GM23248 (cell line): ENCODE data around the gene STK24. TPM values are rescaled to one million over a fixed set of nuclear protein-coding genes. Genes with fewer than 3 reads are reported as not detected.
"Not testable (repeated sequence)": the region's sequence is repeated elsewhere in the genome, so short reads cannot be mapped to it uniquely, and the experiment has no call there.

Source experiments
- DNase-seq: peaks from one replicate; pipeline ENCODE4 v3.0.0-alpha.2; 2015
- H2AFZ ChIP-seq: fragments of 200-600 bp; sonication (generic); 2 replicates; pipeline ENCODE4 v1.6.1; 2016; ENCODE audit warnings: antibody characterized with exemption
- H3F3A ChIP-seq: fragments of 200-600 bp; sonication (generic); 2 replicates; pipeline ENCODE4 v1.6.1; 2016; ENCODE audit warnings: mild to moderate bottlenecking, antibody characterized with exemption, mixed run types; ENCODE audit not compliant: insufficient read depth
- H3K27ac ChIP-seq: fragments of 200-600 bp; sonication (generic); 2 replicates; pipeline ENCODE4 v1.5.1; 2016; ENCODE audit warnings: mild to moderate bottlenecking
- H3K27me3 ChIP-seq: fragments of 200-600 bp; sonication (generic); replicated peaks from 2 replicates; pipeline ENCODE4 v1.6.1; 2016; ENCODE audit warnings: mild to moderate bottlenecking; ENCODE audit not compliant: insufficient read depth
- H3K36me3 ChIP-seq: fragments of 200-600 bp; sonication (generic); 2 replicates; pipeline ENCODE4 v1.6.1; 2016; ENCODE audit warnings: low read depth, mild to moderate bottlenecking
- H3K4me1 ChIP-seq: fragments of 200-600 bp; sonication (generic); 2 replicates; pipeline ENCODE4 v1.6.1; 2016; ENCODE audit warnings: mild to moderate bottlenecking; ENCODE audit not compliant: insufficient read depth
- H3K4me2 ChIP-seq: fragments of 200-600 bp; sonication (generic); one replicate; pipeline ENCODE4 v1.6.1; 2016; ENCODE audit warnings: mild to moderate bottlenecking; ENCODE audit not compliant: unreplicated experiment
- H3K4me3 ChIP-seq: fragments of 200-600 bp; sonication (generic); 2 replicates; pipeline ENCODE4 v1.5.1; 2016; ENCODE audit warnings: mild to moderate bottlenecking
- H3K79me2 ChIP-seq: fragments of 200-600 bp; sonication (generic); 2 replicates; pipeline ENCODE4 v1.6.1; 2016; ENCODE audit warnings: mild to moderate bottlenecking; ENCODE audit not compliant: insufficient read depth
- H3K9ac ChIP-seq: fragments of 200-600 bp; sonication (generic); 2 replicates; pipeline ENCODE4 v1.6.1; 2016; ENCODE audit warnings: mild to moderate bottlenecking
- H3K9me2 ChIP-seq: fragments of 200-600 bp; sonication (generic); 2 replicates; pipeline ENCODE4 v1.6.1; 2016; ENCODE audit warnings: mixed run types, mild to moderate bottlenecking, moderate library complexity; ENCODE audit not compliant: insufficient read depth
- H3K9me3 ChIP-seq: fragments of 200-600 bp; sonication (generic); one replicate; pipeline ENCODE4 v1.6.1; 2017; ENCODE audit warnings: low read depth
- H4K20me1 ChIP-seq: fragments of 200-600 bp; sonication (generic); 2 replicates; pipeline ENCODE4 v1.6.0; 2016; ENCODE audit not compliant: insufficient read depth
- EZH2 ChIP-seq: fragments of 200-600 bp; sonication (generic); IDR thresholded peaks from 2 replicates; pipeline ENCODE4 v1.6.1; 2018; ENCODE audit warnings: antibody characterized with exemption, mild to moderate bottlenecking; ENCODE audit not compliant: insufficient read depth, poor library complexity, severe bottlenecking
- EZH2phosphoT487 ChIP-seq: fragments of 200-600 bp; sonication (generic); IDR thresholded peaks from 2 replicates; pipeline ENCODE4 v1.6.1; 2018; ENCODE audit warnings: antibody characterized with exemption, moderate library complexity, mild to moderate bottlenecking, low read depth; ENCODE audit not compliant: insufficient read depth
- WGBS, 2 experiments: methylation state at CpG; one replicate each; pipeline ENCODE4 v1.1.6; 2015 to 2017; ENCODE audit warnings: low lambda C conversion rate in 2 of 2, low coverage in 1 of 2; ENCODE audit errors: missing lambda C conversion rate in 2 of 2; 5-methylcytosine and 5-hydroxymethylcytosine counted together
- in situ Hi-C: fragments of 300-500 bp; cut with MboI; formaldehyde crosslinking; loops from 2 replicates; pipeline ENCODE4 v1.15.0; 2020
- polyA plus RNA-seq: library from polyadenylated mRNA; unstranded; fragments of >200 nt; fragmentation: Nextera tagmentation; extraction: Ambion mirVana; gene quantifications from 2 replicates; pipeline ENCODE4 v1.2.1, GENCODE V29; 2016
- total RNA-seq: library from RNA; depleted of rRNA; stranded (reverse); fragments of >200 nt; shearing (Covaris generic); gene quantifications from 2 replicates; pipeline ENCODE4 v1.2.3, GENCODE V29; 2014

Gene STK24
- total and polyA plus RNA-seq, 2 experiments from 2014 or later: 11.1 to 72.4 TPM

- no peak overlapping the region for H3K4me2 ChIP-seq
- H3K27ac ChIP-seq: no peak overlapping the region
- DNase-seq: no peak
- no peaks in the 10 kb centered on the region for H3K9me2 ChIP-seq
- H3K79me2 ChIP-seq: no peaks in the 10 kb centered on the region
- no peaks in the 10 kb centered on the region for H3K4me1 ChIP-seq
- no peaks in the 10 kb centered on the region for H4K20me1 ChIP-seq
- 95 to 96% methylated on average over 2 of the region's 2 CpGs for WGBS, 2 experiments
- no peaks in the 10 kb centered on the region for H3K9me3 ChIP-seq
- no peak overlapping the region for H3K4me3 ChIP-seq
- H2AFZ ChIP-seq: no peak overlapping the region
- no peak overlapping the region for H3K9ac ChIP-seq
- no peaks in the 10 kb centered on the region for H3K27me3 ChIP-seq
- in situ Hi-C loops: no loop called here
- no peak for TF ChIP-seq EZH2phosphoT487
- TF ChIP-seq EZH2: no peak
- H3F3A ChIP-seq: no peaks in the 10 kb centered on the region
- H3K36me3 ChIP-seq: no peaks in the 10 kb centered on the region
These were observed 14.9 kb upstream of the STK24 start for GRCh38 chr13:98591721-98592361.

DNA sequence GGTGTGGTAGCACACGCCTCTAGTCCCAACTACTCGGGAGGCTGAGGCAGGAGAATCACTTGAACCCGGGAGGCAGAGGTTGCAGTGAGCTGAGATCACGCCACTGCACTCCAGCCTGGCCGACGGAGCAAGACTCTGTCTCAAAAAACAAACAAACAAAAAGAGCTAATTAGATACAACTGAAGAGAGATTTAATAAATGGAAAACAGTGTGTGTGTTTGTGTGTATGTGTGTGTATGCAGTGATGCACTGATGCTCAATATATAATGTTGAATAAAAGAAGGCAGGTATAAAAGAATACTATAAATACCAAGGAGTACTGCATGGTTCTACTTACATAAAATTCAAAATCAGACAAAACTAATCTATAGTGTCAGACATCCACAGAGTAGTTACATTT lies 13.6 kb upstream of the STK24 start:
- H3K27me3 ChIP-seq, H3K9me2 ChIP-seq, H3F3A ChIP-seq, DNase-seq, H3K27ac ChIP-seq, H3K9me3 ChIP-seq, H2AFZ ChIP-seq, H3K79me2 ChIP-seq, H3K36me3 ChIP-seq, H4K20me1 ChIP-seq, H3K9ac ChIP-seq, in situ Hi-C loops, H3K4me2 ChIP-seq, H3K4me3 ChIP-seq, H3K4me1 ChIP-seq: not testable (repeated sequence)
- WGBS, 2 experiments: 84% methylated on average over 6 of the region's 6 CpGs

DNA sequence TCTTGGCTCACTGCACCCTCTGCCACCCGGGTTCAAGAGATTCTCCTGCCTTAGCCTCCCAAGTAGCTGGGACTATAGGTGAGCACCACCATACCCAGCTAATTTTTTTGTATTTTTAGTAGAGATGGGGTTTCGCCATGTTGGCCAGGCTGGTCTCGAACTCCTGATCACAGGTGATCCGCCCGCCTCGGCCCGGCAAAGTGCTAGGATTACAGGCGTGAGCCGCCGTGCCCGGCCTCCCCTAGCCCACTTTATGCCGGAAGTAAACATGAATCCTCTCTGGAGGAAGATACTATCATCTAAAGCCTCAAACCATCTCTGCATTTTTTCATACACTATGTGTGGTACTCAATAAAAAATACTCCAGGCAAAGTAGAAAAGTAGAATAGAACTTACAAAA lies 12.6 kb upstream of the STK24 start:
- 90% methylated on average over 12 of the region's 12 CpGs for WGBS, 2 experiments

DNA sequence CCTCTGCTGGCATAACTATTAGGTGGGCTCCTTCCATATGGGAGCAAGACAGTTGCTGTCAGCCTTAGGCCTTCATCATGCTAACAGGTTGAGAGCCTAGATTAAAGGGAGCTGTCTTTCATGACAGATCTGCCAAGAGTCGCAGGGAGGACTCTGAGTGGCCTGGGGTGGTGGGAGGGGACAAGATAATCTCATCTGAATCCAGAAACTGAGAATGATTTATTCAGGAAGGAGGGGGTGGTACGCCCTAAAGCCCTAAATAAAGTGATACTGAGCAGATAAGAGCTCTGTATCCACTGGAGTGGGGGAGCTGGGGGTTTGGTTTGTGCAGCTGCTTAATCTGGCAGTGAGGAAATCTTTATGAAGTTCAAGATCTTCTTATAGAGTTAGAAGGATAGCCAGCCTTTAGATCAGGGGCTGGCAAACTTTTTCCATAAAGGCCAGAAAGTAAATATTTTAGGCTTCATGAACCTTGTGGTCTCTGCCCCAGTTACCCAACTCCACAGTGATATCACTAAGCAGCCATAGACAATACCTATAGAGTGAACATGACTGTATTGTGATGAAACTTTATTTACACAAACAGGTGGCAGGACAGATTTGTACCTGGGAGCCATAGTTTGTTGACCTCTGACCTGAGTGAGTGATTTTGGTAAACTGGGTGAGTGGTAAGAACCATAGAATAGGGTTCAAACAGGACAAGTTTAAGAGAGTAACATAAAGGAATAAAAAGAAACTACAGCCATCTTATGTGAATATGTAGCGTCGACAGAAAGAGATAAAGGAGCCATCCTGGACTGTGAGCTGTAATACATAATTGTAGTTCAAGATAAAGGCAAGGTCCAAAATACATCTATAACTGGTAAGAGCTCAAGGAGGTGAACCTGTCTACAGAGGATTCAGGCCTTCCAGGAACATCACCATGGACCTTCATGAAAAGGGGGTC lies 9.8 kb upstream of the STK24 start:
- H3F3A ChIP-seq: peaks cover 11% of the 10 kb centered on the region
- no peak for TF ChIP-seq EZH2phosphoT487
- TF ChIP-seq EZH2: no peak
- in situ Hi-C loops: no loop called here
- H2AFZ ChIP-seq: no peak overlapping the region
- WGBS, 2 experiments: 94 to 96% methylated on average over 4 of the region's 4 CpGs
- no peak overlapping the region for H3K4me3 ChIP-seq
- H3K9me2 ChIP-seq: no peaks in the 10 kb centered on the region
- H3K27me3 ChIP-seq: no peaks in the 10 kb centered on the region
- H3K79me2 ChIP-seq: no peaks in the 10 kb centered on the region
- H3K4me1 ChIP-seq: peaks cover 25% of the 10 kb centered on the region
- H3K9ac ChIP-seq: no peak overlapping the region
- no peaks in the 10 kb centered on the region for H4K20me1 ChIP-seq
- no peak for DNase-seq
- H3K4me2 ChIP-seq: no peak overlapping the region
- H3K9me3 ChIP-seq: no peaks in the 10 kb centered on the region
- no peak overlapping the region for H3K27ac ChIP-seq
- no peaks in the 10 kb centered on the region for H3K36me3 ChIP-seq

More for the DNA sequence above, 12.6 kb upstream of the STK24 start:
- in situ Hi-C loops, H3K27me3 ChIP-seq, H3K9me3 ChIP-seq, H3K9me2 ChIP-seq, H3K9ac ChIP-seq, H3K4me3 ChIP-seq, H3K79me2 ChIP-seq, H3K4me1 ChIP-seq, H3K27ac ChIP-seq, H3F3A ChIP-seq, DNase-seq, H3K4me2 ChIP-seq, H2AFZ ChIP-seq, H3K36me3 ChIP-seq, H4K20me1 ChIP-seq: not testable (repeated sequence)
